Measurements from ENCODE around the gene METTL18.

The METTL18 gene

GRCh38 chr1:169784102-169784501 is 10.6 kb downstream of the METTL18 start:
- DNase-seq = no peak

GRCh38 chr1:169782596-169782995 is 12.1 kb downstream of the METTL18 start:
- no peak for DNase-seq

- no peak for DNase-seq
These were observed 14.7 kb downstream of the METTL18 start for GRCh38 chr1:169779970-169780369.

- DNase-seq = no peak
These were observed 15.6 kb downstream of the METTL18 start for GRCh38 chr1:169779150-169779549.

- DNase-seq = no peak
These were observed 18.3 kb downstream of the METTL18 start for GRCh38 chr1:169776440-169776839.

GRCh38 chr1:169768161-169768560 is 26.5 kb downstream of the METTL18 start:
- DNase-seq = no peak

GRCh38 chr1:169765580-169766331 is 29.0 kb downstream of the METTL18 start:
- DNase-seq = no peak

GRCh38 chr1:169764919-169765318 is 29.8 kb downstream of the METTL18 start:
- DNase-seq = no peak

- no peak for DNase-seq
These were observed 32.0 kb downstream of the METTL18 start for GRCh38 chr1:169762699-169763098.

- no peak for DNase-seq
These were observed 35.7 kb downstream of the METTL18 start for GRCh38 chr1:169759038-169759437.

GRCh38 chr1:169753549-169753948 is 41.2 kb downstream of the METTL18 start:
- DNase-seq = no peak

GRCh38 chr1:169750041-169750440 is 44.7 kb downstream of the METTL18 start:
- no peak for DNase-seq

GRCh38 chr1:169746550-169746949 is 48.2 kb downstream of the METTL18 start:
- DNase-seq = no peak

GRCh38 chr1:169745015-169745861 is 49.5 kb downstream of the METTL18 start:
- no peak for DNase-seq
